Nephron progenitor cell (in vitro differentiated cells): Measurements from ENCODE around the gene PON3.
A peak's percentile ranks its signal among the peaks of the same experiment; 100 is the strongest.

Experiments used
- DNase-seq: peaks from one replicate; pipeline ENCODE4 v3.0.0; 2021
- H3K27ac Mint-ChIP-seq: 2 replicates; pipeline ENCODE4 v1.8.0; 2021; ENCODE audit warnings: mild to moderate bottlenecking, moderate library complexity, mixed read lengths
- H3K27me3 Mint-ChIP-seq: 2 replicates; pipeline ENCODE4 v1.8.0; 2021; ENCODE audit warnings: mild to moderate bottlenecking, low read depth, mixed read lengths; ENCODE audit not compliant: poor library complexity
- H3K36me3 Mint-ChIP-seq: 2 replicates; pipeline ENCODE4 v1.8.0; 2021; ENCODE audit warnings: low read depth, mixed read lengths
- H3K4me1 Mint-ChIP-seq: 2 replicates; pipeline ENCODE4 v1.8.0; 2021; ENCODE audit warnings: mixed read lengths
- H3K4me3 Mint-ChIP-seq: 2 replicates; pipeline ENCODE4 v1.8.0; 2021; ENCODE audit warnings: mild to moderate bottlenecking, moderate library complexity, mixed read lengths
- H3K9me3 Mint-ChIP-seq: 2 replicates; pipeline ENCODE4 v1.8.0; 2021; ENCODE audit warnings: mild to moderate bottlenecking, moderate library complexity, mixed read lengths
- TF ChIP-seq, protein P1 (sequence below): fragments of 200-600 bp; sonication (generic); IDR thresholded peaks from 2 replicates; pipeline ENCODE4 v1.5.0; 2021; ENCODE audit warnings: antibody characterized with exemption

The PON3 gene

DNA sequence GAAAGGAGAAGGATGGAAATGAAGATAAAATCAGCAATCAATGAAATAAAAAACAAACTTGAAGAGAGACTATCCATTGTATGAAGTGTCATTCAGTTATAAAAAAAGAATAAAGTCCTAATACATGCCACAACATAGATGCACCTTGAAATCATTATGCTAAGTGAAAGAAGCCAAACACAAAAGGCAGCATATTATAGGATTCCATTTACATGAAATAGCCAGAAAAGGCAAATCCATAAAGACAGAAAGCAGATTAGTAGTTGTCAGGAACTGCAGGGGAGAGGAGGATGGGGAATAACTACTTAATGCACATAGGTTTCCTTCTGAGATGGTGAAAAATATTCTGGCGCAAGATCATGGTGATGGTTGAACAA is 65.2 kb downstream of the PON3 start:
- no peak for DNase-seq
- Mint-ChIP-seq H3K4me3 (no peak overlapping the region), H3K36me3 (no peaks in the 10 kb centered on the region), H3K9me3 (peaks cover 3% of the 10 kb centered on the region), H3K27ac (no peak overlapping the region), H3K27me3 (no peaks in the 10 kb centered on the region), H3K4me1 (peaks cover 3% of the 10 kb centered on the region)
- TF ChIP-seq, protein P1, sequence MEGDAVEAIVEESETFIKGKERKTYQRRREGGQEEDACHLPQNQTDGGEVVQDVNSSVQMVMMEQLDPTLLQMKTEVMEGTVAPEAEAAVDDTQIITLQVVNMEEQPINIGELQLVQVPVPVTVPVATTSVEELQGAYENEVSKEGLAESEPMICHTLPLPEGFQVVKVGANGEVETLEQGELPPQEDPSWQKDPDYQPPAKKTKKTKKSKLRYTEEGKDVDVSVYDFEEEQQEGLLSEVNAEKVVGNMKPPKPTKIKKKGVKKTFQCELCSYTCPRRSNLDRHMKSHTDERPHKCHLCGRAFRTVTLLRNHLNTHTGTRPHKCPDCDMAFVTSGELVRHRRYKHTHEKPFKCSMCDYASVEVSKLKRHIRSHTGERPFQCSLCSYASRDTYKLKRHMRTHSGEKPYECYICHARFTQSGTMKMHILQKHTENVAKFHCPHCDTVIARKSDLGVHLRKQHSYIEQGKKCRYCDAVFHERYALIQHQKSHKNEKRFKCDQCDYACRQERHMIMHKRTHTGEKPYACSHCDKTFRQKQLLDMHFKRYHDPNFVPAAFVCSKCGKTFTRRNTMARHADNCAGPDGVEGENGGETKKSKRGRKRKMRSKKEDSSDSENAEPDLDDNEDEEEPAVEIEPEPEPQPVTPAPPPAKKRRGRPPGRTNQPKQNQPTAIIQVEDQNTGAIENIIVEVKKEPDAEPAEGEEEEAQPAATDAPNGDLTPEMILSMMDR = no peak

DNA sequence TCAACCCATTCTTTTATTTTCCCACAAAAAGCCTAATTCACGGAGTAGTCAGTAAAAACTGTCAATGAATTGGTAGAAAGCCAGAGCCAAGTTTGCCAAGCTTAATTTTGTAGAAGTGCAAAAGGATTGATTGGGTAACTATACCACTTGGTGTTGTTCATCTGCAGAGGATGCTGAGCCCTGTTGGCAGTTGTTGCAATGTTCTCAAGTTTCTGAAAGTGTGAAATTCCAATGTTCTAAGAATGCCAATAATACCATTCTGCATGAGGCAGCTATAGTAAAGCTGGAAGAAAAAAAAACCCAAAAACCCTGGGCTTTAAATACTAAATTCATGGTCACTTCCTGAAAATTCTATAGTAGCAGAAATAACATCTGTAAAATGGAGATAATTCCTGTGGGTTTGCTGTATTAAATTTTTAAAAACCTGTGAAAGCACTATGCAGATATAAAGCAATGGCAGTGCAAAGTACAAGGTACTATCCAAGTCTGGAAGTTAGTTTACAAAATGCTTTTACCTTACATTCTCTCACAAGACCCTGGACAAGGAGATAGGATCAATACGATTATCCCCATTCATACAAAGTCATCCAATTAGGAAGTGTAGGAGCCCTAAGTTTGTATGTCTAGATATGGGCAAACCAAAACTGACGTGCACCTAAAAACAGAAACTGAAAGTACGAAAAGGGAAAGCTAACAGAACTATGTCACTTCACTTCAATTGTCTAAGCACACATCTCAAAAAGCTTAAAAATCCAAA is 65.8 kb downstream of the PON3 start:
- Mint-ChIP-seq H3K4me1 (peaks cover 3% of the 10 kb centered on the region), H3K36me3 (no peaks in the 10 kb centered on the region), H3K9me3 (peaks cover 3% of the 10 kb centered on the region), H3K4me3 (no peak overlapping the region), H3K27me3 (peaks cover 6% of the 10 kb centered on the region), H3K27ac (no peak overlapping the region)
- TF ChIP-seq, protein P1 = no peak
- no peak for DNase-seq

DNA sequence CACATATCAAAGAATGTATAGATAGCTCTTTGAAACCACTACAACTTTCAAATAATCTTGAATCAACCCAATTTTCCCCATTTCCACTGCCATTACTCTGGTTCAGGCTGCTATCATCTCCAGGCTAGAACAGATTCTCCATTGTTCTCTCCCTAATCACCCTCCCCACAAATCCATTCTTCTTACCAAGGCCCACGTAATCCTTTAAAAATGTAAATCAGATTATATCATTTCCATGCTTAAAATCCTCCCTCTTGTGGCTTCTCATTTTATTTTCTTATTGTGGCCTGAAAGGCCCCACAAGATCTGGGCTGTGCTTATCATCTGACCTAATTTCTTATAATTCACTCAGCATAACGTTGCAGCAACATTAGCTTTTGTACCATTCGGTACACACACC is 68.8 kb downstream of the PON3 start:
- peaks cover 3% of the 10 kb centered on the region for H3K9me3 Mint-ChIP-seq
- no peak overlapping the region for H3K4me3 Mint-ChIP-seq
- H3K27me3 Mint-ChIP-seq = peaks cover 30% of the 10 kb centered on the region
- TF ChIP-seq, protein P1 = no peak
- H3K36me3 Mint-ChIP-seq = no peaks in the 10 kb centered on the region
- no peak overlapping the region for H3K27ac Mint-ChIP-seq
- H3K4me1 Mint-ChIP-seq = peaks cover 3% of the 10 kb centered on the region
- no peak for DNase-seq

DNA sequence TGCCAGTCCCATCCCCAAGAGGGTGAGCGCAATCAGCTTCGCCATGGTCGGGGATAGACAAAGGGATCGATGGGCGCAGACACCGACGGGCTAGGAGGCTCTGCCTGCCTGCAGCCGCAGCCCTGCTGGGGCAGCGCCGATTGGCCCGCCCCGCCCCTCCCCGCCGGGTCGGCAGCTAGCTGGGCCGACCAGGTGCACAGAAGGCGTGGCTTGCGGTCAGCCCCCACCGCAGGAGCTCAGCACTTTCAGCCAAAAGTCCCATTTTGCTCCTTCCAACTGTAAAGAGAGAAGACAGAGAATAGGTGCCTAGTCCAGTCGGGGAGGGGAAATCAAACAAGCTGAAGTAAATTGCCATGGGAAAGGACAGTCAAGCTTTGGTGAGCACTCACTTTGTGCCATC is 71.7 kb downstream of the PON3 start, which contains the start of gene PON1:
TSS of gene PON1 (minus strand) at position 102 of the 400 bp plus-strand sequence. CDS start at position 45, 57 bp downstream.
- H3K4me1 Mint-ChIP-seq = no peaks in the 10 kb centered on the region
- TF ChIP-seq, protein P1 = no peak
- no peak within 1 kb of the TSS for H3K27ac Mint-ChIP-seq
- peaks cover 30% of the 10 kb centered on the region for H3K27me3 Mint-ChIP-seq
- peak; percentile 44 for DNase-seq
- peaks cover 3% of the 10 kb centered on the region for H3K9me3 Mint-ChIP-seq
- H3K36me3 Mint-ChIP-seq = no peaks in the 10 kb centered on the region
- H3K4me3 Mint-ChIP-seq = peak within 1 kb of the TSS; percentile 44

DNA sequence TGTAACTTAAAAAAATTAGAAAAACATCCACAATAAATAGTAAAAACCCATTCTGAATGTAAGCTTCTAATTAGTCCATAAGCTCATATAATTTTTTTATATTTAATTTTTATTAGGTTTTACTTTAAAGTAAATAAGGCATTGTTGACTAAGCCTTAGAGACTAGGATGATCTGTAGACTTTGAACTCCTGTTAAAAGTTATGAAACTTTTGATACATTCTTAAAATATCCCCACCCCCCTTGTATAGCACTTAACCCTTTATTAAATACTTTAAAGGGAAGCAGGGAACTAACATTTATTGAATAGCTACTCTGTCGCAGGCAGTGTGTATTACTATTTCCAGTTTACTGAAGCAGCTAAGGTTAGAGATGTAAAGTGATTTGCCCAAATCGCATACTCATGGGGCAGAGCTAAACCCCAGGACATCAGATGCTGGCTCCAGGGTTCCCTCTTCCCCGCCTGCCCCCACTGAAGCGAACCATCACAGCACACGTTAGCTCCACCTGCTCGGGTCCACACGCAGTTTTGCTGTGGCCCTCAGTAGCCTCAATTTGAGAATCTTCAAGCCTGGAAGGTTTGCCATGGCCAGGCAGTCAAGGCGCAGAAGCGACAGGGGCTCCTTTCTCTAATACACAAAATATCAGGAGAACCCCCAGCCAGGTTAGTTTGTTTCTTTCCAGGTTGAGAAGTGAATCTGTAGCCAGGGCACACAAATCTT is 72.6 kb downstream of the PON3 start:
- H3K4me3 Mint-ChIP-seq = no peak overlapping the region
- H3K27ac Mint-ChIP-seq = no peak overlapping the region
- no peaks in the 10 kb centered on the region for H3K36me3 Mint-ChIP-seq
- TF ChIP-seq, protein P1 = no peak
- peaks cover 3% of the 10 kb centered on the region for H3K9me3 Mint-ChIP-seq
- peaks cover 4% of the 10 kb centered on the region for H3K4me1 Mint-ChIP-seq
- peaks cover 33% of the 10 kb centered on the region for H3K27me3 Mint-ChIP-seq
- no peak for DNase-seq
